Heart right ventricle (tissue), 16 donors: ENCODE results near the gene CC2D1A. TPM values are rescaled to one million over a fixed set of nuclear protein-coding genes. Genes with fewer than 3 reads are reported as not detected.

Experiments used
- ATAC-seq, 8 donors: fragments of 200-7000 bp; cut with Tn5 transposase; one replicate each; pipeline ENCODE4 v1.9.1; 2020; ENCODE audit warnings: mild to moderate bottlenecking in 8 of 8, moderate library complexity in 8 of 8, moderate number of reproducible peaks in 1 of 8
- DNase-seq, 2 donors: peaks; one replicate each; pipeline ENCODE4 v3.0.0-alpha.2; 2020
- H3K27ac ChIP-seq, 10 donors: fragments of 200-600 bp; sonication (generic) in 2 of 10; one replicate each; pipeline versions ENCODE4 v1.5.0 to v1.8.0; 2020 to 2022; ENCODE audit warnings: mild to moderate bottlenecking in 3 of 10
- H3K27me3 ChIP-seq, 7 donors: fragments of 200-600 bp; one replicate each; pipeline ENCODE4 v1.8.0; 2021 to 2022; ENCODE audit warnings: mild to moderate bottlenecking in 2 of 7
- H3K36me3 ChIP-seq, 9 donors: fragments of 200-600 bp; sonication (generic) in 1 of 9; one replicate each; pipeline versions ENCODE4 v1.5.0 to v1.8.0; 2020 to 2022; ENCODE audit warnings: mild to moderate bottlenecking in 2 of 9
- H3K4me1 ChIP-seq, 9 donors: fragments of 200-600 bp; sonication (generic) in 1 of 9; one replicate each; pipeline versions ENCODE4 v1.5.0 to v1.8.0; 2020 to 2022; ENCODE audit warnings: mild to moderate bottlenecking in 4 of 9
- H3K4me3 ChIP-seq, 10 donors: fragments of 200-600 bp; sonication (generic) in 2 of 10; one replicate each; pipeline versions ENCODE4 v1.5.0 to v1.8.0; 2020 to 2022; ENCODE audit warnings: mild to moderate bottlenecking in 7 of 10, moderate library complexity in 2 of 10
- H3K9me3 ChIP-seq, 11 donors: fragments of 200-600 bp in 10 of 11; sonication (generic) in 2 of 11; one replicate each; pipeline versions ENCODE4 v1.5.0 to v1.8.0; 2013 to 2022; ENCODE audit warnings: mild to moderate bottlenecking in 2 of 11, control low read depth in 1 of 11, moderate library complexity in 1 of 11
- CTCF ChIP-seq, 9 donors: fragments of 200-600 bp; sonication (generic) in 2 of 9; IDR thresholded peaks; one replicate each; pipeline versions ENCODE4 v1.5.0 to v1.8.0; 2021 to 2022; ENCODE audit warnings: antibody characterized with exemption in 9 of 9, mild to moderate bottlenecking in 5 of 9, moderate library complexity in 1 of 9
- WGBS, 2 donors: extraction: QIAGEN DNeasy Blood & Tissue Kit; methylation state at CpG; one replicate each; pipeline ENCODE4 v1.1.7; 2013; ENCODE audit warnings: inconsistent platforms in 1 of 2; 5-methylcytosine and 5-hydroxymethylcytosine counted together
- intact Hi-C, 10 donors: fragments of 100-400 bp; cut with DNase I; formaldehyde crosslinking; loops; one replicate each; pipeline versions ENCODE4 v1.11.1 to v1.14.2; 2022
- polyA plus RNA-seq, 2 donors: library from polyadenylated mRNA; stranded (reverse); fragments of 200-250 nt; gene quantifications; one replicate each; pipeline ENCODE4 v1.2.3, GENCODE V29; 2013
- total RNA-seq, 10 donors: library from RNA; stranded (reverse); fragmentation: NEBNext Ultra II Directional in 3 of 10; extraction: Animal tissue kit (Norgen Biotek cat#: 25700) in 3 of 10; gene quantifications; one replicate each; pipeline versions ENCODE4 v1.2.1 to v1.2.4, GENCODE V29; 2021 to 2023
- donor health status: Arrhythmogenic right ventricular cardiomyopathy.
- donor health status: ischemic (EF 13 %, LVEDD 7.1; RV severe dilation, severe dysfunction).
- donor health status: healthy with polysubstance abuse.
- donor health status: DM: no; HTN: yes; CAD: no.
- donor health status: DM: no; HTN: no; CAD: no.
- donor health status: ischemic (EF 25% LVEDD 6.9; RV normal size, moderate dysfunction).
- donor health status: ischemic (EF 25% LVEDD 5.7; RV mildly dilated, moderate dysfunction).
- donor health status: healthy.
- donor health status: DM: yes; HTN: yes; CAD: no.
- donor health status: Ischemic cardiomyopathy.
- donor health status: ischemic (EF 35%, LVEDD 5.7; RV mildly dilated, moderate dysfunction).
- donor health status: nonischemic (EF 11% LVEDD 7.7; RV severe dilation, severe dysfunction).
- donor health status: DM: yes; HTN: yes; CAD: no.
- donor health status: PGD.
- donor health status: ischemic (EF 29% LVEDD 5.4; RV normal size, mild dysfunction).
- donor health status: nonischemic (EF 23%, LVEDD 6.1; RV moderate dilation, normal function).

CC2D1A gene
- total and polyA plus RNA-seq, 12 donors = 13.2 to 49.8 (median 19.0) TPM

DNA sequence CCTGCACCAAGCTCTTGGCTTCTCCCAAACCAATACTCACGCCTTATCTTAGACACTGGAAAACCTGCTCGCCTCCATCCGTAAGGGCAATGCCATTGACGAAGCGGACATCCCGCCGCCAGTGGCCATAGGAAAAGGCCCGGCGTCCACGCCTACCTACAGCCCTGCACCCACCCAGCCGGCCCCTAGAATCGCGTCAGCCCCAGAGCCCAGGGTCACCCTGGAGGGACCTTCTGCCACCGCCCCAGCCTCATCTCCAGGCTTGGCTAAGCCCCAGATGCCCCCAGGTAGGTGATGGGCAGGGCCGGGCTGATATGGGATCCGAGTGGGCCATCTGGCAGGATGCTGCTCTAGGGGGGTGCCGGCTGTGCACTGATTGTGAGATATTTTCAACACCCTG lies 7.4 kb downstream of the CC2D1A start:
- H3K4me1 ChIP-seq = peaks cover 0 to 21% (median 7%) of the 10 kb centered on the region in 9 donors
- no peak for TF ChIP-seq CTCF (IDR thresholded peaks at IDR 0.05)
- 93 to 97% methylated on average over 17 of the region's 17 CpGs for WGBS, 2 donors
- DNase-seq = no peak
- H3K27me3 ChIP-seq = no peaks in the 10 kb centered on the region
- intact Hi-C loops = no loop called here
- H3K4me3 ChIP-seq = no peak overlapping the region
- no peak overlapping the region for H3K27ac ChIP-seq
- H3K36me3 ChIP-seq = peaks cover 5 to 100% (median 47%) of the 10 kb centered on the region in 9 donors
- no peak for ATAC-seq
- H3K9me3 ChIP-seq = no peaks in the 10 kb centered on the region

DNA sequence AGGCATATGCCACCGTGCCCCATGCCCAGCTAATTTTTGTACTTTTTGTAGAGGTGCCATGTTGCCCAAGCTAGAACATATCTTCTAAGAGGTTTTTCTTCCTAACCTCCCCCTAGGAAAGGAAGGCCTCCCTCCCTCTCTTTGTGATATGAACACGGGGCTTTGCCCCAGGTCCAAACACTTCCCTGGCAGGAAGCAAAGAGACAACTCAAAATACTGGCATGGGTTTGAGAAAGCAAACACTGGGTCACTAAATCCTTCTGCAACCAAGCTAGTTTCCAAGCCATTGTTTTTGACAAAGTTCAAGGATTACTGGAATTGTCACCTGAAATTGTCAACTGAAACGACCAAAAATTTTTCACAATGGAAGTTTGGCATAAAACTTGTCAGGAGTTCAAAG lies 8.8 kb downstream of the CC2D1A start:
- ATAC-seq (no peak), DNase-seq (no peak)
- no peak for TF ChIP-seq CTCF (IDR thresholded peaks at IDR 0.05)
- WGBS, 2 donors = 84 to 87% methylated on average over 3 of the region's 3 CpGs
- Histone ChIP-seq H3K27me3 (no peaks in the 10 kb centered on the region), H3K4me1 (peaks cover 0 to 24% (median 7%) of the 10 kb centered on the region in 9 donors), H3K9me3 (no peaks in the 10 kb centered on the region), H3K4me3 (no peak overlapping the region), H3K27ac (no peak overlapping the region), H3K36me3 (peaks cover 5 to 100% (median 47%) of the 10 kb centered on the region in 9 donors)
- intact Hi-C loops = no loop called here

DNA sequence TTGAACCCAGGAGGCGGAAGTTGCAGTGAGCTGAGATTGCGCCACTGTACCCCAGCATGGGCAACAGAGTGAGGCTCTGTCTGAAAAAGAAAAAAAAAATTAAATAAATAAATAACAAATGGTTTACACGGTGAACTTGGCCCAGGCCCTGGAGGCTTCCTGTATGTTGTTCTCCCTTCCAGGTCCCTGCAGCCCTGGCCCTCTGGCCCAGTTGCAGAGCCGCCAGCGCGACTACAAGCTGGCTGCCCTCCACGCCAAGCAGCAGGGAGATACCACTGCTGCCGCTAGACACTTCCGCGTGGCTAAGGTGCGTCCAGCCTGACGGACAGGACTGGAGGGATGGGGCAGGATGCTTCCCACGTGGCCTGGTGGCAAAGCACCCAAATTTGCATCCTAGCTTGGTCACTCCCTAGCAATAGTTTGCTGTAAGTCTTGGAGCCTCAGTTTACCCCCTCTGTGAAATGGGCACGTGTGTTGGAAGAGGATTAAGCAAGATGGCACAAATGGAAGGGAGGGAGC lies 11.9 kb downstream of the CC2D1A start:
- no peak overlapping the region for H3K4me3 ChIP-seq
- peaks cover 0 to 8% (median 0%) of the 10 kb centered on the region in 11 donors for H3K9me3 ChIP-seq
- H3K36me3 ChIP-seq = peaks cover 13 to 100% (median 47%) of the 10 kb centered on the region in 9 donors
- TF ChIP-seq CTCF (IDR thresholded peaks at IDR 0.05) = no peak
- ATAC-seq = peak; percentile 63 to 87 (median 78)
- intact Hi-C loops = no loop called here
- 67 to 68% methylated on average over 14 of the region's 14 CpGs for WGBS, 2 donors
- H3K4me1 ChIP-seq = peaks cover 0 to 24% (median 7%) of the 10 kb centered on the region in 9 donors
- DNase-seq = peak; percentile 54 to 66
- no peaks in the 10 kb centered on the region for H3K27me3 ChIP-seq
- peak overlapping the region in 5 of 10 donors; percentile 33 to 62 (median 55) for H3K27ac ChIP-seq

DNA sequence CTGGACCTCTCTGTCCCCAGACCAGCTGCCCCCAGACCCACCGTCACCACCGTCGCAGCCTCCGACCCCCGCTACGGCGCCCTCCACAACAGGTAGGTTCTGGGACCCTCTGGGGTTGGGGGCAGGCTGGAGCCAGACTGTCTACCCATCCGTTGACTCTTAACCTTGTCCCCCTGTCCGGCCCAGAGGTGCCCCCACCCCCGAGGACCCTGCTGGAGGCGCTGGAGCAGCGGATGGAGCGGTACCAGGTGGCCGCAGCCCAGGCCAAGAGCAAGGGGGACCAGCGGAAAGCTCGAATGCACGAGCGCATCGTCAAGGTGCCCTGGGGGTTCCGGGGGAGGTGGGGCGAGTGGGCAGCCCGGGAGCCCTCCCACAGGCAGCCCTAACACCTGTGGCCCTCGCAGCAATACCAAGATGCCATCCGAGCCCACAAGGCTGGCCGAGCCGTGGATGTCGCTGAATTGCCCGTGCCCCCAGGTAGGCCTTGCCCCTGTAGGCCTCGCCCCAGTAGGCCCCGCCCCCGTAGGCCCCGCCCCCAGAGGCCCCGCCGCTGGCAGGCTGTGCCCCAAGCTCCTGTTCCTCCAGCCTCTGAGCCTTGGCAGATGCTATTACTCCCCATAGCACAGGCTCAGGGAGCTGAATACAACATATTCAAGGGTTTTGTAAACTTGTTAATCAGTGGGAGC lies 12.9 kb downstream of the CC2D1A start:
- 90 to 92% methylated on average over 34 of the region's 34 CpGs for WGBS, 2 donors
- peaks cover 0 to 24% (median 7%) of the 10 kb centered on the region in 9 donors for H3K4me1 ChIP-seq
- peak overlapping the region in 2 of 10 donors; percentile 50 to 62 for H3K27ac ChIP-seq
- DNase-seq (no peak), ATAC-seq (no peak)
- H3K36me3 ChIP-seq = peaks cover 8 to 100% (median 45%) of the 10 kb centered on the region in 9 donors
- intact Hi-C loops = no loop called here
- no peaks in the 10 kb centered on the region for H3K27me3 ChIP-seq
- H3K9me3 ChIP-seq = peaks cover 0 to 8% (median 0%) of the 10 kb centered on the region in 11 donors
- TF ChIP-seq CTCF (IDR thresholded peaks at IDR 0.05) = no peak
- H3K4me3 ChIP-seq = no peak overlapping the region
